ENCODE data around the gene TPD52L1. TPM values are rescaled to one million over a fixed set of nuclear protein-coding genes. Genes with fewer than 3 reads are reported as not detected.

The TPD52L1 gene
- total RNA-seq, 1 donor from 2014 or later = 15.6 TPM

DNA sequence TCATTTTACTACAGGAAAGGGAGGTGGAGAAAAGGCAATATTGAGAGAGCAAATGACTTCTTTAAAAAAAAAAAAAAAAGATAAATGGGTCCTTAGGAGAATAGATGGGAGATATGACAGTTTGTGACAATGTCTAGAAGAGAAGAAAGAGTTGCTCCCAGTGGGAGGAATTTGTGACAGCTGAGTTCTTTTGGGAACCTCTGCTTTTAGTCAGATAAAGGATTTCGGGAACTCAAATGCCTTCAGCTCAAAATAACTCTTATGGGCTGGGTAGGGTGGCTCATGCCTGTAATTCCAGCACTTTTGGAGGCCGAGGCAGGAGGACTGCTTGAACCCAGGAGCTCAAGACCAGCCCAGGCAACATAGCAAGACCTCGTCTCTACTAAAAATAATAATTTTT is 13.1 kb downstream of the TPD52L1 start:
- no peaks in the 10 kb centered on the region for H3K27me3 ChIP-seq (ENCODE audit: low read depth)
- H3K4me3 ChIP-seq = no peak overlapping the region
- intact Hi-C loops (cut with DNase I) = no loop called here
- H3K36me3 ChIP-seq = no peaks in the 10 kb centered on the region
- DNase-seq (no peak), ATAC-seq (no peak)
- H3K9me3 ChIP-seq = no peaks in the 10 kb centered on the region
- TF ChIP-seq, protein P1, sequence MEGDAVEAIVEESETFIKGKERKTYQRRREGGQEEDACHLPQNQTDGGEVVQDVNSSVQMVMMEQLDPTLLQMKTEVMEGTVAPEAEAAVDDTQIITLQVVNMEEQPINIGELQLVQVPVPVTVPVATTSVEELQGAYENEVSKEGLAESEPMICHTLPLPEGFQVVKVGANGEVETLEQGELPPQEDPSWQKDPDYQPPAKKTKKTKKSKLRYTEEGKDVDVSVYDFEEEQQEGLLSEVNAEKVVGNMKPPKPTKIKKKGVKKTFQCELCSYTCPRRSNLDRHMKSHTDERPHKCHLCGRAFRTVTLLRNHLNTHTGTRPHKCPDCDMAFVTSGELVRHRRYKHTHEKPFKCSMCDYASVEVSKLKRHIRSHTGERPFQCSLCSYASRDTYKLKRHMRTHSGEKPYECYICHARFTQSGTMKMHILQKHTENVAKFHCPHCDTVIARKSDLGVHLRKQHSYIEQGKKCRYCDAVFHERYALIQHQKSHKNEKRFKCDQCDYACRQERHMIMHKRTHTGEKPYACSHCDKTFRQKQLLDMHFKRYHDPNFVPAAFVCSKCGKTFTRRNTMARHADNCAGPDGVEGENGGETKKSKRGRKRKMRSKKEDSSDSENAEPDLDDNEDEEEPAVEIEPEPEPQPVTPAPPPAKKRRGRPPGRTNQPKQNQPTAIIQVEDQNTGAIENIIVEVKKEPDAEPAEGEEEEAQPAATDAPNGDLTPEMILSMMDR (IDR thresholded peaks at IDR 0.05) = no peak
- no peak overlapping the region for H3K27ac ChIP-seq
- H3K4me1 ChIP-seq = peaks cover 3% of the 10 kb centered on the region

DNA sequence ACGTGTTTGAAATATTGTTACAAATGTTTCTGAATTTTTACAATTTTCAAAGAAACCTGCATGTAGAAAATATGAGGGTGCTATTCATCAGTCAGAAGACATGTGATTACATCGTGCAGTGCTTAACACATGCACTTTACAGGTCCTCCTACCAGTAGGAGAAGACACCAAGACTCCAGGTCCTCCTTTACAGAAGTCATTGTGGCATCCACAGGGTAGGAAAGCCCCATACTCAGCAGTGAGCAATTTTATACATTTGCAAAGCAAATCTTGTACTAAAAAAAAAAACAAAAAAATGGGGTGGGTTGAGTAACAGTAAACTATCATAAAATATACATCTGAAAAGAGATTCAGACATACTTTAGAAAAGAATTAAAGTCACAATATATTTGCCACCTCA is 14.0 kb downstream of the TPD52L1 start:
- ATAC-seq = no peak

DNA sequence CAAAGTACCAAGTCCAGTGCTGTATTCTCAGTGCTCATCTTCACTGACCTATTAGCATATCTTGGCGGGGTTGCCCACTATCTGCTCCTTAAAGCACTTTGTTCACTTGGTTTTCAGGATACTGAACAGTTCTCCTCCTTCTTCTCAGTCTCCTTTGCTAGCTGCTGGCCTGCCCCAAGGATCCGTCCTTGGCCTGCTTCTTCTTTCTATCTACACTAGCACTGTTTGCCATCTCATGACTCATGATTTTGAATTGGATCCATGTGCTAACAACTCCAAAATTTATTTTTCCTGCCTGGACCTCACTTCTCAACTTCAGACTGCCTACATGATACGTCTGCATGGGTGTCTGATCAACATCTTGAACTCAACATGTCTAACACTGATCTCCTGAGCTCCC is 15.5 kb downstream of the TPD52L1 start:
- TF ChIP-seq, protein P1 (IDR thresholded peaks at IDR 0.05) = no peak
- Histone ChIP-seq H3K4me3 (no peak overlapping the region), H3K27me3 (ENCODE audit: low read depth) (no peaks in the 10 kb centered on the region), H3K9me3 (no peaks in the 10 kb centered on the region), H3K4me1 (peaks cover 3% of the 10 kb centered on the region), H3K36me3 (no peaks in the 10 kb centered on the region), H3K27ac (no peak overlapping the region)
- no peak for DNase-seq
- no peak for ATAC-seq
- intact Hi-C loops (cut with DNase I) = no loop called here

More for the DNA sequence above, 14.0 kb downstream of the TPD52L1 start:
- peaks cover 3% of the 10 kb centered on the region for H3K4me1 ChIP-seq
- no peak for DNase-seq
- no peak overlapping the region for H3K4me3 ChIP-seq
- no peaks in the 10 kb centered on the region for H3K27me3 ChIP-seq (ENCODE audit: low read depth)
- intact Hi-C loops (cut with DNase I) = no loop called here
- TF ChIP-seq, protein P1 (IDR thresholded peaks at IDR 0.05) = no peak
- no peak overlapping the region for H3K27ac ChIP-seq
- H3K36me3 ChIP-seq = no peaks in the 10 kb centered on the region
- no peaks in the 10 kb centered on the region for H3K9me3 ChIP-seq

DNA sequence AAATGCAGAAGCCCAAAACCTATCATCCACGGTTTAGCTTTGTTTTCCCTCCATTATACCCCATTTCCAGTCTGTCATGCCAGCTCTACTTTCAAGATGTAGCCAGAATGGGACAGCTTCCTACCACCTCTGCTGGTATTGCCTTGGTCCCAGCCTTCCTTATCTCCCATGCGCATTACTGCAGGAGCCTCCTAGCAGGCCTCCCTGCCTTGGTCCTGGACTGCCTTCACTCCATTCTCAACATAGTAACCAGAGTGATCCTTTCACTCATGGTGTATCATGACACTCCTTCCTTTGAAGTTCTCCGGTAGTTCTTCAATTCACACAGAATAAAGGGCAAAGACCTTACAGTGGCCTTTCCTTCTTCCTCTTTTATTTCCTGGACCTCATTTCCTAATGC is 15.9 kb downstream of the TPD52L1 start:
- Histone ChIP-seq H3K36me3 (no peaks in the 10 kb centered on the region), H3K27me3 (ENCODE audit: low read depth) (no peaks in the 10 kb centered on the region), H3K27ac (no peak overlapping the region), H3K9me3 (no peaks in the 10 kb centered on the region), H3K4me3 (no peak overlapping the region), H3K4me1 (peaks cover 3% of the 10 kb centered on the region)
- ATAC-seq (peak in 1 of 2 donors; percentile 40), DNase-seq (no peak)
- TF ChIP-seq, protein P1 (IDR thresholded peaks at IDR 0.05) = no peak
- intact Hi-C loops (cut with DNase I) = no loop called here

DNA sequence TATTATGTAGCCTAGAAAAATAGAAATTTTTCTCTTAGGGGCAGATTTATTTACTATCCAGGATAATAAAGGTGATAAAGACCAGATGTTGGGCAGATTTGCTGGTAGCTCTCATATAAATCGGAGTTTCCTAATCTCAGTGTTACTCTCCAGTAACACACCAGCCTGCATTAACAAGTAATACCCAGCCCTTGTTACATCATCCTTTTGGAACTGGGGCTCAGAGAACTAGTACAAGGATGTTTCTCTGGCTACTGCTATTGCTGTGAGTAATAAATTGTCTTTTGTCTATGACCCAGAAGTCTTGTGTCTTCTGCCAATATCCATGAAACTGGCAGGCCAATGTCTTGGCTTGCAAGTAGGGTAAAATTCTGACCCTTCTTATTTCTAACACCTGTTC is 16.8 kb downstream of the TPD52L1 start:
- Histone ChIP-seq H3K4me3 (no peak overlapping the region), H3K9me3 (no peaks in the 10 kb centered on the region), H3K27me3 (ENCODE audit: low read depth) (no peaks in the 10 kb centered on the region), H3K36me3 (no peaks in the 10 kb centered on the region), H3K27ac (no peak overlapping the region), H3K4me1 (peaks cover 3% of the 10 kb centered on the region)
- peak in 1 of 2 donors; percentile 50 for ATAC-seq
- TF ChIP-seq, protein P1 (IDR thresholded peaks at IDR 0.05) = no peak
- no peak for DNase-seq
- intact Hi-C loops (cut with DNase I) = no loop called here
